MM.1S (cell line): ENCODE measurements around the gene ABCD1.
"Not testable (repeated sequence)": the region's sequence is repeated elsewhere in the genome, so short reads cannot be mapped to it uniquely, and the experiment has no call there.

Experiments
- DNase-seq: peaks from one replicate; pipeline ENCODE4 v3.0.0-alpha.2; 2015
- H2AFZ ChIP-seq: fragments of 300-600 bp; sonication (generic); 2 replicates; pipeline ENCODE4 v1.6.0; 2016; ENCODE audit warnings: antibody characterized with exemption, low read length
- H3F3A ChIP-seq: fragments of 300-600 bp; sonication (generic); 2 replicates; pipeline ENCODE4 v1.6.1; 2016; ENCODE audit warnings: mild to moderate bottlenecking, antibody characterized with exemption, low read length, moderate library complexity, mixed read lengths; ENCODE audit not compliant: insufficient read depth
- H3K27ac ChIP-seq: fragments of 300-600 bp; sonication (generic); 2 replicates; pipeline ENCODE4 v1.5.1; 2016; ENCODE audit warnings: mild to moderate bottlenecking, low read length
- H3K27me3 ChIP-seq: fragments of 300-600 bp; sonication (generic); replicated peaks from 2 replicates; pipeline ENCODE4 v1.6.0; 2016; ENCODE audit warnings: low read length; ENCODE audit not compliant: insufficient read depth
- H3K36me3 ChIP-seq: fragments of 300-600 bp; sonication (generic); replicated peaks from 2 replicates; pipeline ENCODE4 v1.6.1; 2016; ENCODE audit warnings: mild to moderate bottlenecking, low read length, mixed read lengths; ENCODE audit not compliant: insufficient read depth
- H3K4me1 ChIP-seq: fragments of 300-600 bp; sonication (generic); 2 replicates; pipeline ENCODE4 v1.6.1; 2016; ENCODE audit warnings: low read length, mixed read lengths
- H3K4me2 ChIP-seq: fragments of 300-600 bp; sonication (generic); 2 replicates; pipeline ENCODE4 v1.6.0; 2016; ENCODE audit warnings: low read depth, low read length
- H3K4me3 ChIP-seq: fragments of 300-600 bp; sonication (generic); 2 replicates; pipeline ENCODE4 v1.5.1; 2016; ENCODE audit warnings: low read length, mixed read lengths
- H3K79me2 ChIP-seq: fragments of 300-600 bp; sonication (generic); 2 replicates; pipeline ENCODE4 v1.6.1; 2016; ENCODE audit warnings: mixed run types, low read length, mixed read lengths
- H3K9ac ChIP-seq: fragments of 300-600 bp; sonication (generic); 2 replicates; pipeline ENCODE4 v1.6.1; 2016; ENCODE audit warnings: low read length, mixed read lengths
- H3K9me2 ChIP-seq: fragments of 300-600 bp; sonication (generic); replicated peaks from 2 replicates; pipeline ENCODE4 v1.6.1; 2016; ENCODE audit warnings: mild to moderate bottlenecking, low read length, mixed read lengths; ENCODE audit not compliant: insufficient read depth
- H3K9me3 ChIP-seq: fragments of 300-600 bp; sonication (generic); replicated peaks from 2 replicates; pipeline ENCODE4 v1.6.1; 2016; ENCODE audit warnings: mild to moderate bottlenecking, low read length, mixed read lengths; ENCODE audit not compliant: insufficient read depth
- H4K20me1 ChIP-seq: fragments of 300-600 bp; sonication (generic); 2 replicates; pipeline ENCODE4 v1.6.1; 2016; ENCODE audit warnings: mild to moderate bottlenecking, low read length, moderate library complexity, mixed read lengths; ENCODE audit not compliant: insufficient read depth
- CTCF ChIP-seq: fragments of 300-600 bp; sonication (generic); IDR thresholded peaks from 2 replicates; pipeline ENCODE4 v1.5.1; 2016; ENCODE audit warnings: antibody characterized with exemption, low read length, mixed read lengths
- EZH2 ChIP-seq: fragments of 300-600 bp; sonication (generic); optimal IDR thresholded peaks from 2 replicates; pipeline ENCODE3; 2017; ENCODE audit warnings: low read depth, mild to moderate bottlenecking, antibody characterized with exemption, low read length, mixed read lengths
- EZH2phosphoT487 ChIP-seq: fragments of 300-600 bp; sonication (generic); IDR thresholded peaks from 2 replicates; pipeline ENCODE4 v1.6.1; 2018; ENCODE audit warnings: antibody characterized with exemption, low read length

Gene ABCD1

GRCh38 chrX:153692003-153692402 lies 32.7 kb upstream of the ABCD1 start:
- Histone ChIP-seq H3K27ac (no peak overlapping the region), H3K4me1 (no peaks in the 10 kb centered on the region), H3K4me2 (no peak overlapping the region), H3F3A (no peaks in the 10 kb centered on the region), H3K79me2 (no peaks in the 10 kb centered on the region), H3K4me3 (no peak overlapping the region), H3K36me3 (no peaks in the 10 kb centered on the region), H4K20me1 (no peaks in the 10 kb centered on the region), H3K9me3 (no peaks in the 10 kb centered on the region), H3K9me2 (no peaks in the 10 kb centered on the region), H3K9ac (no peak overlapping the region), H3K27me3 (no peaks in the 10 kb centered on the region), H2AFZ (no peak overlapping the region)
- no peak for TF ChIP-seq CTCF
- TF ChIP-seq EZH2 = no peak
- TF ChIP-seq EZH2phosphoT487 = no peak
- DNase-seq = no peak

- Histone ChIP-seq H3K4me3 (no peak overlapping the region), H3K9me3 (no peaks in the 10 kb centered on the region), H3K4me2 (no peak overlapping the region), H3K79me2 (no peaks in the 10 kb centered on the region), H2AFZ (no peak overlapping the region), H3K9ac (no peak overlapping the region), H4K20me1 (no peaks in the 10 kb centered on the region), H3K27ac (no peak overlapping the region), H3K4me1 (no peaks in the 10 kb centered on the region), H3K9me2 (no peaks in the 10 kb centered on the region), H3F3A (no peaks in the 10 kb centered on the region), H3K27me3 (no peaks in the 10 kb centered on the region), H3K36me3 (no peaks in the 10 kb centered on the region)
- no peak for TF ChIP-seq CTCF
- no peak for TF ChIP-seq EZH2
- no peak for TF ChIP-seq EZH2phosphoT487
- no peak for DNase-seq
These were observed 32.0 kb upstream of the ABCD1 start for GRCh38 chrX:153692611-153693156.

GRCh38 chrX:153693216-153694086 lies 31.2 kb upstream of the ABCD1 start:
- TF ChIP-seq EZH2 = no peak
- no peak for TF ChIP-seq CTCF
- no peak for TF ChIP-seq EZH2phosphoT487
- DNase-seq = no peak

GRCh38 chrX:153694256-153694655 lies 30.4 kb upstream of the ABCD1 start:
- H2AFZ ChIP-seq, H3K4me2 ChIP-seq, H3K36me3 ChIP-seq, H3K9ac ChIP-seq, H4K20me1 ChIP-seq, DNase-seq, H3K9me3 ChIP-seq, H3K4me3 ChIP-seq, H3K27ac ChIP-seq, H3K27me3 ChIP-seq, H3F3A ChIP-seq, H3K9me2 ChIP-seq, H3K79me2 ChIP-seq, H3K4me1 ChIP-seq: not testable (repeated sequence)

More at GRCh38 chrX:153693216-153694086, 31.2 kb upstream of the ABCD1 start:
- Histone ChIP-seq H3K9ac (no peak overlapping the region), H4K20me1 (no peaks in the 10 kb centered on the region), H2AFZ (no peak overlapping the region), H3K27me3 (no peaks in the 10 kb centered on the region), H3K4me2 (no peak overlapping the region), H3K36me3 (no peaks in the 10 kb centered on the region), H3K27ac (no peak overlapping the region), H3K4me3 (no peak overlapping the region), H3F3A (no peaks in the 10 kb centered on the region), H3K79me2 (no peaks in the 10 kb centered on the region), H3K4me1 (no peaks in the 10 kb centered on the region), H3K9me3 (no peaks in the 10 kb centered on the region), H3K9me2 (no peaks in the 10 kb centered on the region)
